OCI-LY7 (cell line): ENCODE results near the gene P4HTM.

ENCODE experiments used
- EZH2phosphoT487 ChIP-seq: fragments of 200-600 bp; sonication (generic); IDR thresholded peaks from 2 replicates; pipeline ENCODE4 v1.6.1; 2018; ENCODE audit warnings: low read depth, borderline replicate concordance, mild to moderate bottlenecking, mixed run types, antibody characterized with exemption, low read length, moderate library complexity, mixed read lengths
- TF ChIP-seq, protein P1 (sequence below): fragments of 200-600 bp; sonication (generic); conservative IDR thresholded peaks from 2 replicates; pipeline ENCODE4 v1.5.1; 2014; ENCODE audit warnings: mild to moderate bottlenecking, antibody characterized with exemption, low read length, moderate library complexity, mixed read lengths

- TF ChIP-seq, protein P1, sequence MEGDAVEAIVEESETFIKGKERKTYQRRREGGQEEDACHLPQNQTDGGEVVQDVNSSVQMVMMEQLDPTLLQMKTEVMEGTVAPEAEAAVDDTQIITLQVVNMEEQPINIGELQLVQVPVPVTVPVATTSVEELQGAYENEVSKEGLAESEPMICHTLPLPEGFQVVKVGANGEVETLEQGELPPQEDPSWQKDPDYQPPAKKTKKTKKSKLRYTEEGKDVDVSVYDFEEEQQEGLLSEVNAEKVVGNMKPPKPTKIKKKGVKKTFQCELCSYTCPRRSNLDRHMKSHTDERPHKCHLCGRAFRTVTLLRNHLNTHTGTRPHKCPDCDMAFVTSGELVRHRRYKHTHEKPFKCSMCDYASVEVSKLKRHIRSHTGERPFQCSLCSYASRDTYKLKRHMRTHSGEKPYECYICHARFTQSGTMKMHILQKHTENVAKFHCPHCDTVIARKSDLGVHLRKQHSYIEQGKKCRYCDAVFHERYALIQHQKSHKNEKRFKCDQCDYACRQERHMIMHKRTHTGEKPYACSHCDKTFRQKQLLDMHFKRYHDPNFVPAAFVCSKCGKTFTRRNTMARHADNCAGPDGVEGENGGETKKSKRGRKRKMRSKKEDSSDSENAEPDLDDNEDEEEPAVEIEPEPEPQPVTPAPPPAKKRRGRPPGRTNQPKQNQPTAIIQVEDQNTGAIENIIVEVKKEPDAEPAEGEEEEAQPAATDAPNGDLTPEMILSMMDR: no peak
- no peak for TF ChIP-seq EZH2phosphoT487
These were observed 32.9 kb upstream of the P4HTM start for GRCh38 chr3:48957006-48957705.
